Activated gamma-delta T cell (primary cell): Measurements from ENCODE around the gene VSTM2L.

Experiments used
- DNase-seq: peaks from one replicate; lab custom pipeline; 2025; lab: John Stamatoyannopoulos, UW

The VSTM2L gene

DNA sequence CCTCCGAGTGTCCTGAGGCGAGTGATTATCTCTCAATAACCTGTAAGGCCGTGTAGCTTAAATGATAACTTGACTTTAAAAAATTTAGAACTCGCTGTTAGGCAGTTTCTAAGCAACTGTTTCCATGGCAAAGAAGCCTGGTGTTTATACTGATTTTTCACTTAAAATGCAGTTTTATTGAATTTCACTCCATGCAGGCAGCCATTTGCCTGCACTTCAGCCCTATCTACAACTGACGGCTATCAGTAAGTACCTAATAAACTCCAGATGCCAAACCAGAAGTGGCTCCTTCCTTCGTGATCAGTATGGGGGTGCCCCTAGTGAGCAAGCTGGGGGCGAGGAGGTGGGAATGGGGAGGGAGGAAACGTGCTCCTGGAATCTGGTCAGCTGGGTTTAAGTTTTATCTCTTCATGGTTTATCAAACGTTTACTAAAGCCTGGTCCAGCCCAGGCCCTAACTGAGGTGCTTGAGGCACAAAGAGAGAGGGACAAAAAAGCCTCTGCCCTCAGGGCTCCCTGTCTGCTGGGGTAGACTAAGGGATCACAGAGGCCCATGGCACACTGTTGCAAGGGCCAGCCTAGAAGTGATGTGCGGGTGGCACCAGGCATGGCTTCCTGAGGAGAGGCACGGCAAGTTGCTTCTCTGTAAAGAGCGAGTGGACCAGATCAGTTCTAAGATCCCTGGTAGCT, 84.8 kb downstream of the VSTM2L start:
- DNase-seq, result no peak

DNA sequence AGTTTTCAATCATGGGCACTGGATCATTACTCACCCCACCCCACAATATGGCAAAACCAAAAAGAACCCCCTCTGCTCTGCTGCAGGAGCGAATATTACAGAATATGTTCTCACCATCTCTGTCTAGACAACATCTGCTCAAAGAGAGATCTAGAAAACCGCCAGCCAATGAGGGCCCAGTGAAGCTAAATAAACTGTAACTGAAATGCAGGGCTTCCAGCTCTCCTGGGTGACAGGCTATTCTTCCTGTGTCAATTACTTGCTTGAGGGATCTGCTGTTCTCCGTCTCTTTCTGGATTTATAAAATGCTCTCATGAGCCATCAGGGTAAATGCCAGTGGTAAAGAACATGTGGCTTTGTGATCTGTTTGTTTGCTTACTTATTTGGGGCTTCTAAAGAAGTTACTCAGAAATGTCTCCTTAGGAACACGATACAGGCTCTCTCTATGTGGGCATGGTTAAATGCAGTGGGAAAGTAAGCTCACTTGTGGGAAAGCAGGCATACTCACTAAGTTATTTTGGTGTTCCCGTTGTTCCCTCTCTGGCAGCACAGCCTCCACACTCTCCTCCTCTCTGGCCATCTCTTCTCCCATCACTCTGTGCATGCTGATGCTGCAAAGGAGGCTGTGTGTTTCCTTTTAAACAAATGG, 85.5 kb downstream of the VSTM2L start:
- no peak for DNase-seq

DNA sequence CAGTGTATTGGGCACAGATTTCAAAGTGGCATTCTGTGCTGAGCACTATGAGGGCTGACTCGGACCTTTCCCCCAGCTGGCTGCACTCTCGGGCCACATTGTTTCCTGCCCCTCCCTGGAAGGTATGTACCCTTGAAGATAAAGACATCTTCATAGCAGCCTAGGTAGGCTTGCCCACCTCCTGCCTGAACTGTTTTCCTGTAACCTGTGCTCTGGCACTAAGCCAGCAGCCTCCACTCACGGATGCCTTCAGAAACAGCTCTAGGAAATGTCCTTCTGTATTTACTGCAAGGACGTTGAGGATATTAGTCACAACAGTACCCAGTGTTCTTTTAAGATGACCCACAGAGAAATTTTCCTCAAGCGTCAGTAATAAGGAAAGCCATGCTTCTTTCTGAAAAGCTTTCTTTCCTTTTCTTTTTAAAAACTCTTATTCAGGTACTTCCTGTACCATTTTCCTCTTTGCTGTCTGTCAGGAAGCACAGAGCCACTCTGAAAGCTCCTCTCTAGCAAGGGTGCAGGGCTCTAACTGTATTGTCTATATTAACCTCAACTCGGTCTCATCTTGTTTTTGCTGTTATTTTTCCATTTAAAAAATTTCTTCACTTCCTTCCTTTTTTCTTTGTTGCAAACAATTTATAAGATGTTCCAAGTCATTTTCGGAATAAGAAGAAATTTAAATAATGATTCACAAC, 86.8 kb downstream of the VSTM2L start:
- no peak for DNase-seq

DNA sequence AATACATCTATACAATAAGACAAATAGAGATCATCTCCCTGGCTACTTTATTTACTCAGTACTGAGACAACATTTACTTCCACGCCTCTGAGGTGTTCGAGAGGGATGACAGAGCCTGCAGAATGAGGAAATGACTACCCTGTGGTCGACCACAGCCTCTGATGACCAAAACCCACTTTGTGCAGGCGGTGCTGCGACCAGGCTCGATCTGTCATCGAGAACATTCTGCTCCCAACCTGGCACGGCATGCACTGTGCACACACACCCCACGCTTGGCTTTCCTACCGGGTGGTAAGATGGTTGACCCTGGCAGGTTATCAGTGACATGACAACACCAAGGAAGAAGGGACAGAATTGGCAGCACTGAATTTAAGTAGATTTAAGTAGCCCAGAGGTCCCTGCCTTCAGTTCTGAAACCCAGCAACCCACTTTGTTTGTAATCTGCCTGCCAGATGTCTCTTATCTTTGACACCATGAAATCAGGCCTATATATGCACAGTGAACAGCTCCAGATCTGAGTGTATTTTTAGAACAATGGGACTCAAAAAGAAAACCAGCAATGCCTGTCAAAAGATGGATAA, 87.7 kb downstream of the VSTM2L start:
- DNase-seq, result no peak

DNA sequence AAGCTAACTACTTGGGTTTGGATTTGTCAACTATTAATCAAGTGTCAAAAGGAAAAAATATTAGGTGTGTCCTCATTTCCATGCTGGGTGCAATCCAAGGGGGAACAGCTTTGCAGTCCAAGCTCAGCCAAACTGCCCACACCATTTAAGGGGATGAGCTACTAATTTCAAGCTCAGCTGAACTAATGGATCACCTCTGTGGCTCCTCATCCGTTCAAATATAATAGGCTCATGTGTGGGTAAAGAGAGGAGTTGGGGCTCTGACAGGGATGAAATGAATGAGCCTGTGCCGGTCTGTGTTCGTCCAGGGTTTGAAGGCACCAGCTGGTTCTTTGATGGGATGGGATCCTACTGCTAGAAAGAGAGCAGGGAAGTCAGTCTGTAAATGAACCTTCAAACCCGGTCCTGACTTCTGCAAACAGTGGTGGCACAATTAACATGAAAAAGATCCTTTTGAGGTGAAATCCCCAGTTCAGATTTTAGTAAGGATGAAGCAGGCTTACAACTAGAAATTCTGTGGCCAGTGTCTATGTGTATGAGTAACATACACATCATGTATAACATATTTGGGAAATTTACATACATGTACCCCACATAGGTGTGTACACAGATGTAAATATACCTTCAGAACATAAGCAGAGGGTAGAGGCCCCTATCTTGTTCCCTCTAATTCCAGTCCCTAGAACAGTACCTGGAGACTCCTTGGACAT, 88.4 kb downstream of the VSTM2L start:
- DNase-seq, result no peak

DNA sequence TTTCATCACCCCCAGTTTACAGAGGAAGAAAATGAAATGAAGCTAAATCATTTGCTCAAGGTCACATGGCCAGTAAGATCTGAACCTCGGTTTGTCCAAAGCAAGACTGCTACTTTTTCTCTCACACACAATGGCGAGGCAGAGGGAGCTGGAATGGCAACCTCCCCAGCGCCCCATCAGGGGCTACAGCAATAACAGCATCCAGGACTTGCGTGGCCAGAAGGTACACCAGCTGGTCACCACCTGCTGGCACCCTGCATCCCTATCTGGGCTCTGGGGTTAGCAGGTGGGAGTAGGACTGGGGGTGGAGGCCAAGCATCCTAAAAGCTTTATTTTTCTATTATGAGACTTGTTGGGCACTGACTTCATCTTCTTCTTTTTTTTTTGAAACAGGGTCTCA, 89.0 kb downstream of the VSTM2L start:
- no peak for DNase-seq

DNA sequence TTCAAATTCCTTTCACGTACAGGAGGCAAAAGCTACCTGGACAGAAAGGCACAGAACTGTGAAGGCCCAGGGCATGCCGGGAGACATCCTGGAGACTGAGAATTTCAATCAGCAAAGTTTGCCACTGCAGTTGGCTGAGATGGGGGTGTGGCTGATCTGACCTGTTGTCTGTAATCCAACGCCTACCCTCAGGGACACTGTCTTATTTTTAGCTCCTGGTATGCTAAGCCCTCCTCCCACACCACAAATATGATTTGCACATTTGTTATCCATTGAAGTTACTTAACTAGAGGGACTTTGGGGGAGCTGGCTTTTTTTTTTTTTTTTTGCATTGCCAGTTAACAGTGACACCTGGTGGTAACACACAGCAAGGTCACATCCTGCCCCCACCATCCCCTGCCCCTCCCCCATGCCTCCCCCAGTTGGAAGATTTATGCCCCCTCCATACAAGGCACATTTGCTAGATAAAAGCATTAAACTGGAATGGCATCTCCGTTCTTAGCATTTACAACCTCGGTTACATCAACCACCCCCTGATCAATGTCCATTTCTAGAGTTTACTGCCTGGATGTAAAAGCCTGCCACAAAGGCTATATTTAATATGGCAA, 90.0 kb downstream of the VSTM2L start:
- DNase-seq, result no peak

DNA sequence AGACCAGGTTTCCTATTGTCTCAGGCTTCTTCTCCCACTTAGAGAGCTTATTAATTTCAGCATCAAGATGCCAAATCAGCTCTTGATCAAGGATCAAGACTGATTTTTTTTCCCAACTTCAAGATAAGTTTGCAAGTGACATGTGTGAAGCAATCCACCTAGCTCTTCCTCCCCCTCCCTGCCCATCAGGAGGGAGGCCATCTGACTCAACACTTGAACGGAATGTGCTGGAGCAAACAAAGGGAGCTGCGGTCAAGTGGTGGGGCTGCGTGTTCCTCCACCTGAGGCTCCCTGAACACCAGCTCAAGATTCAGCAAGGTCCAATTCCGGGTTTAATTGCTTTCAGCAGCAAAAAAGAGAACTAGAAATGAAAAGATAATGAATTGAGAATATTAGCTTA, 91.6 kb downstream of the VSTM2L start:
- DNase-seq, result no peak
